HG03139 (cell line): ENCODE measurements around the gene HGD.

Experiments
- ATAC-seq: cut with Tn5 transposase; IDR thresholded peaks from one replicate; pipeline ENCODE4 v1.9.1; 2021; ENCODE audit not compliant: unreplicated experiment

The HGD gene

DNA sequence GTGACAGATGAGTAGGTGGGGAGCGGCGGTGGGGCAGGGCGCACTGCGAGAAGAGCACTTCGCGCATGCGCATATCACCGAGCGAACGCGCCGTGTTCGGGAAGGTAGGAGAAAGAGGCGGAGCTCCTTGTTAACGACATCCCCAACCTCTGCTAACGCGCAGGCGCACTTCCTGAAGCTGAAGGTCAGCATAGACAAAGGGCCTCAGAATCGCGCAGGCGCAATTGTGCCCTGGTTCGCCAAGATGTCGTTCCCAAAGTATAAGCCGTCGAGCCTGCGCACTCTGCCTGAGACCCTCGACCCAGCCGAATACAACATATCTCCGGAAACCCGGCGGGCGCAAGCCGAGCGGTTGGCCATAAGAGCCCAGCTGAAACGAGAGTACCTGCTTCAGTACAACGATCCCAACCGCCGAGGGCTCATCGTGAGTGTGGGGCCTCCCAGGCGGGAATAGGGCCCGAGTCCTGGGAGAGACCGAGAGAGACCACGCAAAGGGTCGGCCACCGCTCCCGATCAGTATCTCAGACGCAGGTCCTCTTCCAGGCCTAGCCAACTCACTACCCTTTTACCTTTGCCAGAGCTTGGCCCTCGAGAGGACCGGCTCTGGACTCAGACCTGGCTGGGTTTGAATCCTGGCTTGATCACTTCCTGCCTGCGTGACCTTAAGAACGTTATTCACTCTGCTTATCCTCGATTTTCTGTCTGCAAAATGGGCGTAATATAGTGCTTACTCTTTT lies 85.8 kb downstream of the HGD start, which contains the start of gene NDUFB4:
Gene NDUFB4 (plus strand): TSS at position 221 of the 737 bp plus-strand sequence. CDS start 24 bp downstream, at position 245.
- peak; percentile 94 for ATAC-seq

DNA sequence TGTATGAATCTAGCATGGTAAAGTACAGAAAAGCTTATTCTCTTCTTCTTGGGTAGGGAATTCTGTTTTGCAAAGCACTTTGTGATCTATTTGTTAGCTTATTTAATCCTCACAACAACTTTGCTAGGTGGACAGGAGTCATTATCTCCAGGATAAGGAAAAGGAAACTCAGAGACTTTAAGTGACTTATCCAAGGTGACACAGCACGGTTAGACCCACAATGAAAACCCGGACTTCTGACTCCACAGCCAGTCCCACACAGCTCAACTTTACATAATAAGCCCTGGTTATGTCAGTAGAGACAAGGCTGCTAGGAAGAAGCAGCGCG lies 86.3 kb downstream of the HGD start:
- no peak for ATAC-seq

DNA sequence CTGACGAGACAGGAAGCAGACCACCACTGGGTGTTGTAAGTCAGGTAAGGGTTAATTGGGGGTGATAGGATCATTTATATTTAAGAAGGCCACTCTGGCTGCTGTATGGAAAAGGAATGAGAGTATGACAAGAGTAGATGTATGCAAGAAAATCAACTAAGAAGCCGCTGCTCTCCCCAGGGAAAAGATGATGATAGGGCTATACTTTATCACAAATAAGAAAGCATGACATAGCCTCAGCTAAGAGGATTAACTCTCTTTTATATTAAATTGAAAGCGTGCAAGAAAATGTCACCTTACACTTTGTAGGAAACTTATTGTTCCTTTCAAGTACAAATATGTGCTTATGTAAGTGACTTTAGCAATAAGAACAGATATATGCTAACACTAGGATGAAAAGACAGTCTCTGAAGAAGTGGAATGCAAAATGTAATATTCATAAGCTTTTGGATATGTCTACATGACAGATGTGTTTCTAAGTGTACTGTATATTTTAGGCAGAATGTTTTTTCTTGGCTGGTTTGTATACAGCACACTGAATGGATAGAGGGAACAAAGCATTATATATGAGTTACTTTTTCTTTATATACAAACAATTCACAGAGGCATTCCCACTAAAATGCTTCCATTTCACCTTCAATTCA lies 94.6 kb downstream of the HGD start:
- ATAC-seq = no peak
